Loucy (cell line): ENCODE measurements around the gene MUC5AC.

ENCODE experiments used
- CTCF ChIP-seq: fragments of 200-600 bp; sonication (generic); conservative IDR thresholded peaks from 2 replicates; pipeline ENCODE4 v1.5.1; 2014; ENCODE audit warnings: mild to moderate bottlenecking, antibody characterized with exemption, low read length
- EZH2phosphoT487 ChIP-seq: fragments of 200-600 bp; IDR thresholded peaks from 2 replicates; pipeline ENCODE4 v1.6.1; 2018; ENCODE audit warnings: antibody characterized with exemption, mild to moderate bottlenecking, moderate library complexity, borderline replicate concordance

- TF ChIP-seq CTCF (no peak), EZH2phosphoT487 (no peak)
These were observed 61.7 kb downstream of the MUC5AC start for GRCh38 chr11:1219446-1219833.
